Prostate gland (tissue), 2 donors: ENCODE data around the gene POMGNT1.
"Not testable (repeated sequence)": the region's sequence is repeated elsewhere in the genome, so short reads cannot be mapped to it uniquely, and the experiment has no call there.

Experiments used
- POLR2A ChIP-seq: fragments of 450-650 bp; IDR thresholded peaks from one replicate; pipeline ENCODE4 v1.6.1; 2016; ENCODE audit warnings: antibody characterized with exemption, mild to moderate bottlenecking
- POLR2AphosphoS5 ChIP-seq: sonication (generic); formaldehyde crosslinking; IDR thresholded peaks from one replicate; pipeline ENCODE4 v1.6.1; 2017; ENCODE audit warnings: antibody characterized with exemption
- TF ChIP-seq, protein P1 (sequence below), 4 experiments: fragments of 200-600 bp in 2 of 4; fragments of 450-650 bp in 2 of 4; sonication (generic) in 2 of 4; IDR thresholded peaks; 1 replicate in 3 of 4; 2 replicates in 1 of 4; pipeline ENCODE4 v1.5.1; 2016 to 2019; ENCODE audit warnings: antibody characterized with exemption in 4 of 4, mild to moderate bottlenecking in 2 of 4, moderate library complexity in 2 of 4

DNA sequence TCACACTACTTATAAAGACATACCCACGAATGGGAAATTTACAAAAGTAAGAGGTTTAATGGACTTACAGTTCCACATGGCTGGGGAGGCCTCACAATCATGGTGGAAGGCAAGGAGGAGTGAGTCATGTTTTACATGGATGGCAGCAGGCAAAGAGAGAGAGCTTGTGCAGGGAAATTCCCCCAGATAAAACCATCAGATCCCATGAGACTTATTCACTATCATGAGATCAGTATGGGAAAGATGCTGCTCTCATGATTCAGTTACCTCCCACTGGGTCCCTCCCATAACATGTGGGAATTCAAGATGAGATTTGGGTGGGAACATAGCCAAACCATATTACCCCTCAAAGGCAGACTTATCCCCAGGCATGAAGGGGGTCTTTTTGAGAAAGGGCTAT lies 40.6 kb upstream of the POMGNT1 start:
- TF ChIP-seq, protein P1, sequence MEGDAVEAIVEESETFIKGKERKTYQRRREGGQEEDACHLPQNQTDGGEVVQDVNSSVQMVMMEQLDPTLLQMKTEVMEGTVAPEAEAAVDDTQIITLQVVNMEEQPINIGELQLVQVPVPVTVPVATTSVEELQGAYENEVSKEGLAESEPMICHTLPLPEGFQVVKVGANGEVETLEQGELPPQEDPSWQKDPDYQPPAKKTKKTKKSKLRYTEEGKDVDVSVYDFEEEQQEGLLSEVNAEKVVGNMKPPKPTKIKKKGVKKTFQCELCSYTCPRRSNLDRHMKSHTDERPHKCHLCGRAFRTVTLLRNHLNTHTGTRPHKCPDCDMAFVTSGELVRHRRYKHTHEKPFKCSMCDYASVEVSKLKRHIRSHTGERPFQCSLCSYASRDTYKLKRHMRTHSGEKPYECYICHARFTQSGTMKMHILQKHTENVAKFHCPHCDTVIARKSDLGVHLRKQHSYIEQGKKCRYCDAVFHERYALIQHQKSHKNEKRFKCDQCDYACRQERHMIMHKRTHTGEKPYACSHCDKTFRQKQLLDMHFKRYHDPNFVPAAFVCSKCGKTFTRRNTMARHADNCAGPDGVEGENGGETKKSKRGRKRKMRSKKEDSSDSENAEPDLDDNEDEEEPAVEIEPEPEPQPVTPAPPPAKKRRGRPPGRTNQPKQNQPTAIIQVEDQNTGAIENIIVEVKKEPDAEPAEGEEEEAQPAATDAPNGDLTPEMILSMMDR (IDR thresholded peaks at IDR 0.05) = not testable (repeated sequence)
- TF ChIP-seq POLR2A, POLR2AphosphoS5: not testable (repeated sequence)
